ENCODE results near the gene UTF1.

GRCh38 chr10:133249094-133249780 lies 19.2 kb downstream of the UTF1 start:
- TF ChIP-seq POLR2A (IDR thresholded peaks at IDR 0.05; ENCODE audit: low read depth, low read length) (no peak), POLR2AphosphoS5 (IDR thresholded peaks at IDR 0.05; ENCODE audit: low read depth, low read length) (no peak)

All from GM12892 (cell line).